GM12891 (cell line): Measurements from ENCODE around the gene ERICH2.

ENCODE experiments used
- POLR2A ChIP-seq: IDR thresholded peaks from 2 replicates; pipeline ENCODE4 v1.6.1; 2011; ENCODE audit warnings: low read depth, low read length, control low read depth
- POLR2AphosphoS5 ChIP-seq: IDR thresholded peaks from 2 replicates; pipeline ENCODE4 v1.6.1; 2011; ENCODE audit warnings: low read depth, low read length, control low read depth

GRCh38 chr2:170721678-170722077 is 48.5 kb upstream of the ERICH2 start:
- TF ChIP-seq POLR2A (no peak), POLR2AphosphoS5 (no peak)
